Keratinocyte (primary cell): Measurements from ENCODE around the gene FDPS.

Experiments
- EZH2 ChIP-seq: IDR thresholded peaks from one replicate; pipeline ENCODE4 v1.6.1; 2012; ENCODE audit warnings: inconsistent platforms, mild to moderate bottlenecking, low read length, moderate library complexity
- TF ChIP-seq, protein P1 (sequence below), 3 experiments: IDR thresholded peaks in 1 of 3; conservative IDR thresholded peaks in 1 of 3; optimal IDR thresholded peaks in 1 of 3; 2 replicates in 2 of 3; 3 replicates in 1 of 3; pipeline versions ENCODE3 to v1.5.1; 2011; ENCODE audit warnings: low read length in 3 of 3, mild to moderate bottlenecking in 3 of 3, moderate library complexity in 2 of 3, control low read depth in 1 of 3, inconsistent platforms in 1 of 3; ENCODE audit not compliant: insufficient read depth in 2 of 3; ENCODE audit errors: extremely low read depth in 1 of 3

DNA sequence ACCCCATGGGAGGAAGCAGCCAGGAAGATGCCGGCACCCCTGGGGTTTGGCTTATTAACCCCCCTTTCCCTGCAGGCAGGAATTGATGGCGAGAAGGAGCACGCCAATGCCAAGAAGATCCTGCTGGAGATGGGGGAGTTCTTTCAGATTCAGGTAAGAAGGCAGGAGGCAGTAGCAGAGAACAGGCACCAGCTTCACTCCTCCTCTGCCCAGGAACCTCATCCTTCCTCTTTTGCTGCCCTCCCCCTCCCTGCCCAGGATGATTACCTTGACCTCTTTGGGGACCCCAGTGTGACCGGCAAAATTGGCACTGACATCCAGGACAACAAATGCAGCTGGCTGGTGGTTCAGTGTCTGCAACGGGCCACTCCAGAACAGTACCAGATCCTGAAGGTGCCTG, 10.9 kb downstream of the FDPS start:
- TF ChIP-seq, protein P1, sequence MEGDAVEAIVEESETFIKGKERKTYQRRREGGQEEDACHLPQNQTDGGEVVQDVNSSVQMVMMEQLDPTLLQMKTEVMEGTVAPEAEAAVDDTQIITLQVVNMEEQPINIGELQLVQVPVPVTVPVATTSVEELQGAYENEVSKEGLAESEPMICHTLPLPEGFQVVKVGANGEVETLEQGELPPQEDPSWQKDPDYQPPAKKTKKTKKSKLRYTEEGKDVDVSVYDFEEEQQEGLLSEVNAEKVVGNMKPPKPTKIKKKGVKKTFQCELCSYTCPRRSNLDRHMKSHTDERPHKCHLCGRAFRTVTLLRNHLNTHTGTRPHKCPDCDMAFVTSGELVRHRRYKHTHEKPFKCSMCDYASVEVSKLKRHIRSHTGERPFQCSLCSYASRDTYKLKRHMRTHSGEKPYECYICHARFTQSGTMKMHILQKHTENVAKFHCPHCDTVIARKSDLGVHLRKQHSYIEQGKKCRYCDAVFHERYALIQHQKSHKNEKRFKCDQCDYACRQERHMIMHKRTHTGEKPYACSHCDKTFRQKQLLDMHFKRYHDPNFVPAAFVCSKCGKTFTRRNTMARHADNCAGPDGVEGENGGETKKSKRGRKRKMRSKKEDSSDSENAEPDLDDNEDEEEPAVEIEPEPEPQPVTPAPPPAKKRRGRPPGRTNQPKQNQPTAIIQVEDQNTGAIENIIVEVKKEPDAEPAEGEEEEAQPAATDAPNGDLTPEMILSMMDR (optimal IDR thresholded peaks at IDR 0.05 in 1 of 3, IDR thresholded peaks at IDR 0.05 in 1 of 3, conservative IDR thresholded peaks at IDR 0.05 in 1 of 3; ENCODE audit: extremely low read depth in 1 of 3, insufficient read depth in 2 of 3, low read length in 3 of 3): no peak
- no peak for TF ChIP-seq EZH2
